GM19397 (cell line): ENCODE data around the gene AK5.
"Not testable (repeated sequence)": the region's sequence is repeated elsewhere in the genome, so short reads cannot be mapped to it uniquely, and the experiment has no call there.

Experiments used
- ATAC-seq: cut with Tn5 transposase; IDR thresholded peaks from one replicate; pipeline ENCODE4 v1.9.1; 2021; ENCODE audit warnings: mild to moderate bottlenecking, moderate library complexity; ENCODE audit not compliant: unreplicated experiment

The AK5 gene

GRCh38 chr1:77287535-77287934 is 5.7 kb downstream of the AK5 start:
- no peak for ATAC-seq

DNA sequence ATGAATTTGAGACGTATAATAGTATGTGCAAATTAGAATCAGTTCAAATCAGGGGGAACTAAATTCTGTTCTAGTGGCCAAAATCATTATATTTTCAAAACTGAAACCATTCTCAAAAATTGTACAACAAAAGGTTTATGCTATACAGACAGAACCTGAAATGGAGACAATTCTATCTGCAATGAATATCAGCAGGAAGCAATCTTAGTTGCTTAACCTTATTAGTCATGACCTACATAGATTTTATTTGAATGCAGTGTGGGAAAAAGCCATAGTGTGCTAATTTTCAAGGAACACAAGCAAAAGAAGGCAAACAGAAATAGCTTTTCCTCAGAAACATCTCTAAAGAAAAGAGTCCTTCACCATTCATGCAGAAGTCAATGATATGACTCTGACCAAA is 6.5 kb downstream of the AK5 start:
- ATAC-seq = no peak

- ATAC-seq = no peak
These were observed 8.8 kb downstream of the AK5 start for GRCh38 chr1:77290576-77290975.

DNA sequence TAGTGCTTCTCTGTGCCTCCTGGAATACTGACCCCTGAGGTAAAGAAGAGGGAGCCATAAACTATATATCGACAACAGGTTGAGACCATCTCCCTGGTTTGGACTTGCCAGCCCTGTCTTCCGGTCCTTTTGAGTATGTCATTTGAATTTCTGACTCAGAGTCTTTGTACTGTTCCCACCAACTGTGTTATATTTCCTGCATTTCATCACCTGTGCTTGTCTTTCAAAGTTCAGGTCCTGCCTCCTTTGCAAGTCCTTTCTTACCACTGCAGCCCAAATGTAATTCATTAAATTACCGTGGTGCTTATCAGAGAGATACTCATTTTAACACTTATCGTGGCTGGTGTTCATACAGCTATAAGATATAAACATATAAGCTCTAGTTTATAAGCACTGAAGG is 10.7 kb downstream of the AK5 start:
- no peak for ATAC-seq

- ATAC-seq = no peak
These were observed 18.7 kb downstream of the AK5 start for GRCh38 chr1:77300566-77300965.

- no peak for ATAC-seq
These were observed 21.6 kb downstream of the AK5 start for GRCh38 chr1:77303387-77303786.

DNA sequence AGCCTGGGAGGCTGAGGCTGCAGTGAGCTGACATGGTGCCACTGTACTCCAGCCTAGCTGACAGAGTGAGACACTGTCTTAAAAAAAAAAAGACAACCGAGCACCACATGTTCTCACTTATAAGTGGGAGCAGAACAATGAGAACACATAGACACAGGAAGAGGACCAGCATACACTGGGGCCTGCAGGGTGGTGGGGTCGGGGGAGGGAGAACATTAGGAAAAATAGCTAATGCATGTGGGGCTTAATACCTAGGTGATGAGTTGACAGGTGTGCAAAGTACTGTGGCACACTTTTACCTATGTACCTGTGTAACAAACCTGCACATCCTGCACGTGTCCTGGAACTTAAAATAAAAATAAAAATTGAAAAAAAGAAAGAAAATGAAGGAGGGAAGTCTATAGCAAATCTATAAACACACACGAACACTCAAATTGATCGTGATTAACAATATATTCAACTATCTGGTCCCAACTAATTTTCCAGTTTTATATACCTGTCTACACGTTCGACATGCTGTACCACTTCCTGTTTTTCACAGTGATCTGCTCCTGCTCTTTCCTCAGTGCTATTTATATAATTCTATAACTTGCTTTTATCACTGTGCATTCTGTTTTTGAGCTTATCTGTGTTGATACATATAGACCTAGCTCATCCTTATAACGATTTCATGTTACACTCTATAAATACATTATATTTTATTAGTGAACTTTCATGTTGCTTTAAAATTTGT is 27.2 kb downstream of the AK5 start:
- no peak for ATAC-seq

DNA sequence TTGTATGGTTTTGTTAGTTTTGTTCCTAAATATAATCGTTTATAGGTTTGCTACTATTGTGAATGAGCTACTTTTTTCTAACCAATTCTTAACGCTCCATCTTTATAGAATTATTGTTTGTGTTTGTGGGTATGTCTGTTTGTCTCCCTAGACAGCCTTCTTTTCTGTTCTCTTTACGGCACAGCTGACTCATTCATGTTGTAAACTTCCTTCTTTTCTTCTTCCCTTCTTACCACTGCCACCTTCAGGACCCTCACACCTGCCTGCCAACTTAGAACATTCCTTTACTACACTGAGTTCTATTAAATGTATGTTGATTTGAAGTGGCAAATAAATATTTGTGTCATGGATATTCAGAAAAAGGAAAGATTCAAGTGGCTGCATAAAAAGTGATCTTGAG is 29.1 kb downstream of the AK5 start:
- ATAC-seq = no peak

GRCh38 chr1:77312364-77312763 is 30.5 kb downstream of the AK5 start:
- not testable (repeated sequence) for ATAC-seq

- ATAC-seq = no peak
These were observed 31.7 kb downstream of the AK5 start for GRCh38 chr1:77313491-77313890.

GRCh38 chr1:77316006-77316405 is 34.2 kb downstream of the AK5 start:
- ATAC-seq = no peak

- no peak for ATAC-seq
These were observed 35.1 kb downstream of the AK5 start for GRCh38 chr1:77316966-77317365.

DNA sequence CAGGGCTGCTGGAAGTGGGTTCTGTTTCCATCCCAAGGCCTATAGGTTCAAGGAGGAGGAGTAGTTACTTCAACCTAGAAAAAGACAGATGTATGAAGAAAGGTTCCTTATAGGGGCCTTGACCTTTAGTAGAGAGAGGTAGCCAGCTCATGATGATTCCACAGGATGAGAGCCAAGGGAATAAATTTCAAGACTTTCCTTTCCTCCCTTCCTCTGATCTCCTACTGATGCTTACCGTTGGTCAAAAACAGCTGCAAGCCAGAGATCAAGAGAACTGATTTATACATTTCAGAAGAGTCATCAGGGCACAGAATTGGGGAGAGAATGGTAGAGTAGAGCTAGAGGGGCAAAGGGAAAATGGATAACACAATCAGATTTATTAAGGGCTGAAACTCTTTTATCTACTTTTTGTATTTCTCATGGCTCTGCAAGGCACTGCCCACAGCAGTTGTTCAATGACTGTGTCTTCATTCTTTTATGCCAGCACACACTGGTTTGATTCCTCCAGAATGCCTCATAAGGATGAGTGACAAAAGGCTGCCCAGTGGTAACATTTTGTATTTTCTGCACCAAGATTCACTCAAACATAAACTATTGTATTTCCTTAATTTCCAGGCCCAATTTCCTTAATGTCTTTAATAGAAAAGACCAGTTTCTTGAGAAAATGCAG is 37.4 kb downstream of the AK5 start:
- no peak for ATAC-seq

- ATAC-seq = no peak
These were observed 40.5 kb downstream of the AK5 start for GRCh38 chr1:77322061-77322900.

DNA sequence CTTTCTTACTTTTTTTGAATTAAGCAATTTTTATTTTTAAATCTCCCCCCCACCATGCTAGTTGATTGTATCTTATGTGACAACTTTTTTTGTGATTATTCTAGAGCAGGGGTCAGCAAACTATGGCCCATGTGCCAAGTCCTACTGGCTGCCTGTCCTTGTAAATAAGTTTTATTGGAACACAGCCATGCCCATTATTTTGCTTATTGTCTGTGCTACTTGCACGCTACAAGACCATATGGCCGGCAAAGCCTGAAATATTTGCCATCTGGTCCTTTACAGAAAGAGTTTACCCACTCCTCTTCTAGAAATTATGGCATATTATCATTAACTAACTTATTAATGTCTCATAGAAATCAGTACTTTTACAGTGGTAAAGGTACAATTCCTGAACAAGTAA is 51.7 kb downstream of the AK5 start:
- ATAC-seq = no peak

DNA sequence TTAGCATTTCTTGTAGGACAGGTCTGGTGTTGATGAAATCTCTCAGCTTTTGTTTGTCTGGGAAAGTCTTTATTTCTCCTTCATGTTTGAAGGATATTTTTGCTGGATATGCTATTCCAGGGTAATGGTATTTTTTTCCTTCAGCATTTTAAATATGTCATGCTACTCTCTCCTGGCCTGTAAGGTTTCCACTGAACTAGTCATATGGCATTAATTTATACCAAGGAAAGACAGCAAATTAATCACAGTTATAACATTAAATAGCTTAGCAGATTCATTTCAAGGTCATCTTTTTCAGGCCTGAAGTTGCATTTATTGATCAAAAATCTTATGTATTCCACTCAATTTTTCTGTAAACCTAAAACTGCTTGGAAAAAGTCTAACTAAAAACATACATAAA is 54.9 kb downstream of the AK5 start:
- no peak for ATAC-seq

DNA sequence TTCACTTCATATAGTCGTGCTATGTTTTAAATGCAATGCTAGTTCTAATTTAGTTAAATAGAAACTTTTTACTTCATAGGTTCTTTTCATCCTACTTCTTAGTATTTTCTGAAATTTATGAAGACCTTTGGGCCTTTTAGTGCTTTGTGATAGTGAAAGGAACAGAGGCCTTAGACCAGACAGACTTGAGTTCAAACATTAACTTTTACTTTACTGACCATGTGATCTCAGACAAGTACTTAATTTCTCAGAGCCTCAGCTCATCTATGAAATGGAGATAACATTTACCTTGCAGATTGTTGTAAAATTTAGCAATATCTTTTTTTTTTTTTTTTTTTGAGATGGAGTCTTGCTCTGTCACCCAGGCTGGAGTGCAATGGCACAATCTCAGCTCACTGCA is 57.5 kb downstream of the AK5 start:
- no peak for ATAC-seq

- ATAC-seq = no peak
These were observed 59.4 kb downstream of the AK5 start for GRCh38 chr1:77341195-77341594.

DNA sequence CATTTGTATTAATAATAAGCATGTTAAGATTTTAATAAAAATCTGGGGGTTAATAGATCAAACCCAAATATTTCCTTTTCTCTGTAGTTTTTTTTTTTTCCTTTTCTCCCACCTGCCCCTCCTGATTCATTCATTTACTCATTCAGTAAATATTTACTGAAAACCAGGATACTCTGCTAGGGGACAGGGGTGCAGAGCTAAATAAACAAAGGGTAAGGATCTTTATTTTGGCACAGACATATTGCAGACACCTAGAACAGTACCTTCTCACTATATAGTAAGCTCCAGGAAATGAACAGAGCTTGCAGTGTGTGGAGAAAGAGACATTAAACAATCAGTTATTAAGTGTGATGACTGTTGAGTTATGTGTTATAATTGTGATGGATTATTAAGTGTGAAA is 60.9 kb downstream of the AK5 start:
- no peak for ATAC-seq

DNA sequence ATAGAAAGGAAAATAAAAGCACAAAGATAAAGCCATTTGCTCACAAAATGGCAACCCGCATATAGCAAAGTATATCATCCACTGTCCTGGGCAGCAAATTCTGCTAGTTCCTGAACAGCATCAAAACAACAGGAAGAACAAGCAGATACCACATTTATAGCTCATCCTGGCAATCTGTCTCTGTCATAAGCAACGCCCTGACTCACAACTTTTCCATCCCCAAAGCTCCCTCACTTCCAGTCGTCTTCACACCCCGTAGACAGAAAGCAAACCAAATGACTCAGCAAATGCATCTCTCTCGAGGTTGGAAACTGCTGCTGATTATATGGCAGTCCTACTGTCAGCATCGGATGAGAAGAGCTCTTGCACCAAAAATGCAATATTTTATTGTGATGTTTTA is 65.8 kb downstream of the AK5 start:
- no peak for ATAC-seq

GRCh38 chr1:77348549-77348948 is 66.7 kb downstream of the AK5 start:
- no peak for ATAC-seq

GRCh38 chr1:77349275-77349674 is 67.5 kb downstream of the AK5 start:
- no peak for ATAC-seq
